B cell (primary cell): ENCODE results near the gene TRAPPC12. TPM values are rescaled to one million over a fixed set of nuclear protein-coding genes. Genes with fewer than 3 reads are reported as not detected.
"Not testable (repeated sequence)": the region's sequence is repeated elsewhere in the genome, so short reads cannot be mapped to it uniquely, and the experiment has no call there.

Experiments used
- ATAC-seq: fragments of 200-7000 bp; cut with Tn5 transposase; one replicate; pipeline ENCODE4 v1.10.0; 2021; ENCODE audit warnings: low read depth, mild to moderate bottlenecking, moderate number of reproducible peaks, moderate library complexity
- CTCF ChIA-PET: fragments of 350-600 bp; sonication (Branson Sonifier 250); formaldehyde crosslinking; loops from one replicate; lab custom pipeline; 2021; ENCODE audit warnings: antibody characterized with exemption, inconsistent platforms; lab: Charles Lee
- POLR2A ChIA-PET: fragments of 350-600 bp; sonication (Branson Sonifier 250); formaldehyde crosslinking; loops from one replicate; lab custom pipeline; 2021; ENCODE audit warnings: antibody characterized with exemption; lab: Charles Lee
- DNase-seq: peaks from one replicate; pipeline ENCODE4 v3.0.0; 2013
- H2AFZ ChIP-seq: 2 replicates; pipeline ENCODE4 v1.6.1; 2012; ENCODE audit warnings: mild to moderate bottlenecking, low read depth, low read length; ENCODE audit not compliant: insufficient read depth, poor library complexity, severe bottlenecking
- H3K27ac ChIP-seq, 2 donors: 1 replicate in 1 of 2; 2 replicates in 1 of 2; pipeline ENCODE4 v1.5.1; 2012 to 2013; ENCODE audit warnings: low read length in 2 of 2, mild to moderate bottlenecking in 2 of 2, moderate library complexity in 1 of 2
- H3K27me3 ChIP-seq, 4 experiments: fragments of 200-600 bp in 1 of 4; sonication (generic) in 1 of 4; replicated peaks in 1 of 4; 1 replicate in 2 of 4; 2 replicates in 2 of 4; pipeline versions ENCODE4 v1.6.1 to v1.7.0; 2013 to 2016; ENCODE audit warnings: low read length in 3 of 4, mild to moderate bottlenecking in 2 of 4, mixed read lengths in 1 of 4, moderate library complexity in 1 of 4; ENCODE audit not compliant: insufficient read depth in 4 of 4, control insufficient read depth in 3 of 4; ENCODE audit errors: control extremely low read depth in 1 of 4
- H3K36me3 ChIP-seq, 2 experiments: replicated peaks in 1 of 2; 1 replicate in 1 of 2; 2 replicates in 1 of 2; pipeline versions ENCODE4 v1.6.1 to v1.7.1; 2013; ENCODE audit warnings: low read length in 1 of 2; ENCODE audit not compliant: insufficient read depth in 2 of 2, control insufficient read depth in 1 of 2; ENCODE audit errors: control extremely low read depth in 1 of 2, extremely low read depth in 1 of 2
- H3K4me1 ChIP-seq, 2 donors: fragments of 200-600 bp in 1 of 2; sonication (generic) in 1 of 2; 1 replicate in 1 of 2; 2 replicates in 1 of 2; pipeline versions ENCODE4 v1.5.1 to v1.6.1; 2013 to 2017; ENCODE audit warnings: low read length in 2 of 2; ENCODE audit not compliant: control insufficient read depth in 2 of 2, insufficient read depth in 2 of 2
- H3K4me2 ChIP-seq: replicated peaks from 2 replicates; pipeline ENCODE3; 2012; ENCODE audit warnings: mild to moderate bottlenecking, low read depth, low read length; ENCODE audit not compliant: poor library complexity, severe bottlenecking
- H3K4me3 ChIP-seq, 5 experiments: fragments of 200-600 bp in 1 of 5; sonication (generic) in 1 of 5; 1 replicate in 3 of 5; 2 replicates in 2 of 5; pipeline versions ENCODE4 v1.5.1 to v1.7.0; 2011 to 2016; ENCODE audit warnings: low read length in 4 of 5, mild to moderate bottlenecking in 4 of 5, low read depth in 2 of 5, control low read depth in 1 of 5, moderate library complexity in 1 of 5; ENCODE audit not compliant: insufficient read depth in 1 of 5; ENCODE audit errors: control extremely low read depth in 1 of 5, extremely low read depth in 1 of 5
- H3K79me2 ChIP-seq: fragments of 200-600 bp; sonication (generic); one replicate; pipeline ENCODE4 v1.6.0; 2016; ENCODE audit warnings: low read length; ENCODE audit not compliant: control insufficient read depth, insufficient read depth
- H3K9ac ChIP-seq: fragments of 200-600 bp; sonication (generic); 2 replicates; pipeline ENCODE4 v1.6.1; 2017; ENCODE audit warnings: mild to moderate bottlenecking, low read length, moderate library complexity
- H3K9me3 ChIP-seq, 3 donors: one replicate each; pipeline versions ENCODE4 v1.6.1 to v1.7.1; 2013; ENCODE audit warnings: low read length in 2 of 3; ENCODE audit not compliant: control insufficient read depth in 2 of 3, insufficient read depth in 1 of 3; ENCODE audit errors: control extremely low read depth in 1 of 3
- H4K20me1 ChIP-seq: 2 replicates; pipeline ENCODE4 v1.6.0; 2012; ENCODE audit warnings: mild to moderate bottlenecking, low read length; ENCODE audit not compliant: insufficient read depth, control insufficient read depth, poor library complexity, severe bottlenecking
- H3K27ac Mint-ChIP-seq: one replicate; pipeline ENCODE4 v1.8.0; 2021; ENCODE audit warnings: mixed read lengths
- H3K27me3 Mint-ChIP-seq: one replicate; pipeline ENCODE4 v1.8.0; 2021; ENCODE audit warnings: mixed read lengths
- H3K4me1 Mint-ChIP-seq: one replicate; pipeline ENCODE4 v1.8.0; 2021; ENCODE audit warnings: mixed read lengths
- H3K4me3 Mint-ChIP-seq: one replicate; pipeline ENCODE4 v1.8.0; 2021; ENCODE audit warnings: mixed read lengths
- H3K9me3 Mint-ChIP-seq: one replicate; pipeline ENCODE4 v1.8.0; 2022; ENCODE audit warnings: mixed read lengths; ENCODE audit not compliant: insufficient read depth
- EZH2 ChIP-seq: IDR thresholded peaks from 2 replicates; pipeline ENCODE4 v1.6.1; 2012; ENCODE audit warnings: borderline replicate concordance, low read depth, mild to moderate bottlenecking, moderate library complexity, low read length; ENCODE audit not compliant: insufficient read depth, poor library complexity, severe bottlenecking
- WGBS: methylation state at CpG from one replicate; pipeline ENCODE4 v1.1.5; 2013; ENCODE audit warnings: missing lambda C conversion rate; ENCODE audit not compliant: insufficient coverage; 5-methylcytosine and 5-hydroxymethylcytosine counted together
- intact Hi-C: fragments of 100-400 bp; cut with micrococcal nuclease; formaldehyde crosslinking; loops from one replicate; pipeline ENCODE4 v1.10.0; 2022
- polyA plus RNA-seq: library from polyadenylated mRNA; depleted of rRNA; stranded (reverse); fragments of >200 nt; gene quantifications from 2 replicates; pipeline ENCODE4 v1.2.3, GENCODE V29; 2012
- total RNA-seq, 2 donors: library from RNA; stranded (reverse); fragments of 120-200 nt in 1 of 2; gene quantifications; 1 replicate in 1 of 2; 2 replicates in 1 of 2; pipeline versions ENCODE4 v1.2.3 to v1.2.4, GENCODE V29; 2013 to 2022
- TF ChIP-seq, protein P1 (sequence below): fragments of 200-600 bp; IDR thresholded peaks from one replicate; pipeline ENCODE4 v1.8.0; 2022; ENCODE audit warnings: antibody characterized with exemption, mild to moderate bottlenecking

Gene TRAPPC12
- total and polyA plus RNA-seq, 2 donors (not counting 1 experiment from before 2014, with no cell fraction given), result 80.9 to 151 TPM

DNA sequence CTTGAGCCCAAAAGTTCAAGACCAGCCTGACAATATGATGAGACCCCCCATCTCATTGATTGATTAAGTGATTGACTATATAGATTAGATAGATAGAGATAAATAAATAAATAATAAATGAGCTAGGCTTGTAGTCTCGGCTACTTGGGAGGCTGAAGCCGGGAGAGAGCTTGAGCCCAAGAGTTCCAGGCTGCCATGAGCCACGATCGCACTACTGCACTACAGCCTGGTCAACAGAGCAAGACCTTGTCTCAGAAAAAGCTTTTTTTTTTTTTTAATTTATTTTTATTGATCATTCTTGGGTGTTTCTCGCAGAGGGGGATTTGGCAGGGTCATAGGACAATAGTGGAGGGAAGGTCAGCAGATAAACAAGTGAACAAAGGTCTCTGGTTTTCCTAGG lies 14.3 kb upstream of the TRAPPC12 start:
- H3K27me3 Mint-ChIP-seq, result no peaks in the 10 kb centered on the region
- H3K4me3 Mint-ChIP-seq, result no peak overlapping the region
- no peaks in the 10 kb centered on the region for H3K36me3 ChIP-seq
- no peak for TF ChIP-seq EZH2
- TF ChIP-seq, protein P1, sequence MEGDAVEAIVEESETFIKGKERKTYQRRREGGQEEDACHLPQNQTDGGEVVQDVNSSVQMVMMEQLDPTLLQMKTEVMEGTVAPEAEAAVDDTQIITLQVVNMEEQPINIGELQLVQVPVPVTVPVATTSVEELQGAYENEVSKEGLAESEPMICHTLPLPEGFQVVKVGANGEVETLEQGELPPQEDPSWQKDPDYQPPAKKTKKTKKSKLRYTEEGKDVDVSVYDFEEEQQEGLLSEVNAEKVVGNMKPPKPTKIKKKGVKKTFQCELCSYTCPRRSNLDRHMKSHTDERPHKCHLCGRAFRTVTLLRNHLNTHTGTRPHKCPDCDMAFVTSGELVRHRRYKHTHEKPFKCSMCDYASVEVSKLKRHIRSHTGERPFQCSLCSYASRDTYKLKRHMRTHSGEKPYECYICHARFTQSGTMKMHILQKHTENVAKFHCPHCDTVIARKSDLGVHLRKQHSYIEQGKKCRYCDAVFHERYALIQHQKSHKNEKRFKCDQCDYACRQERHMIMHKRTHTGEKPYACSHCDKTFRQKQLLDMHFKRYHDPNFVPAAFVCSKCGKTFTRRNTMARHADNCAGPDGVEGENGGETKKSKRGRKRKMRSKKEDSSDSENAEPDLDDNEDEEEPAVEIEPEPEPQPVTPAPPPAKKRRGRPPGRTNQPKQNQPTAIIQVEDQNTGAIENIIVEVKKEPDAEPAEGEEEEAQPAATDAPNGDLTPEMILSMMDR, result no peak
- peaks cover 32% of the 10 kb centered on the region for H3K4me1 Mint-ChIP-seq
- no peak overlapping the region for H3K27ac Mint-ChIP-seq
- H3K4me1 ChIP-seq, result peaks cover 5 to 9% of the 10 kb centered on the region in 2 donors
- H3K27me3 ChIP-seq, result no peaks in the 10 kb centered on the region
- H3K9me3 Mint-ChIP-seq, result no peaks in the 10 kb centered on the region
- no peak overlapping the region for H3K9ac ChIP-seq
- peaks cover 82% of the 10 kb centered on the region for H3K79me2 ChIP-seq
- no peak for ATAC-seq
- intact Hi-C loops, result no loop called here
- no peak overlapping the region for H3K4me2 ChIP-seq
- no peak for DNase-seq
- H4K20me1 ChIP-seq, result peaks cover 24% of the 10 kb centered on the region
- no peak overlapping the region for H2AFZ ChIP-seq
- peaks cover 0 to 3% (median 0%) of the 10 kb centered on the region in 3 donors for H3K9me3 ChIP-seq
- CTCF ChIA-PET, result interaction anchor here (0.7 to 1.0 kb wide), 2 partner anchors 14 to 95 kb away, joined by 3 to 4 read pairs; partner anchors contain the start of gene TRAPPC12
- H3K27ac ChIP-seq, result no peak overlapping the region
- H3K4me3 ChIP-seq, result no peak overlapping the region
- WGBS, result no CpG with 5 or more reads among the region's 5 CpGs
- POLR2A ChIA-PET, result no interaction called here

- Histone ChIP-seq H3K27me3 (no peaks in the 10 kb centered on the region), H2AFZ (no peak overlapping the region), H3K36me3 (no peaks in the 10 kb centered on the region), H3K79me2 (peaks cover 55% of the 10 kb centered on the region), H3K9ac (no peak overlapping the region), H3K27ac (no peak overlapping the region), H3K9me3 (peaks cover 0 to 3% (median 0%) of the 10 kb centered on the region in 3 donors), H4K20me1 (peaks cover 5% of the 10 kb centered on the region), H3K4me2 (no peak overlapping the region), H3K4me3 (no peak overlapping the region), H3K4me1 (peaks cover 0 to 5% of the 10 kb centered on the region in 2 donors)
- intact Hi-C loops, result no loop called here
- ChIA-PET POLR2A (no interaction called here), CTCF (no interaction called here)
- Mint-ChIP-seq H3K4me3 (no peak overlapping the region), H3K9me3 (no peaks in the 10 kb centered on the region), H3K4me1 (peaks cover 8% of the 10 kb centered on the region), H3K27ac (no peak overlapping the region), H3K27me3 (no peaks in the 10 kb centered on the region)
- WGBS, result 100% methylated on average over 4 of the region's 4 CpGs
- DNase-seq (no peak), ATAC-seq (no peak)
- TF ChIP-seq EZH2, result no peak
- TF ChIP-seq, protein P1, result no peak
Observed at GRCh38 chr2:3368261-3368722, 11.2 kb upstream of the TRAPPC12 start.

DNA sequence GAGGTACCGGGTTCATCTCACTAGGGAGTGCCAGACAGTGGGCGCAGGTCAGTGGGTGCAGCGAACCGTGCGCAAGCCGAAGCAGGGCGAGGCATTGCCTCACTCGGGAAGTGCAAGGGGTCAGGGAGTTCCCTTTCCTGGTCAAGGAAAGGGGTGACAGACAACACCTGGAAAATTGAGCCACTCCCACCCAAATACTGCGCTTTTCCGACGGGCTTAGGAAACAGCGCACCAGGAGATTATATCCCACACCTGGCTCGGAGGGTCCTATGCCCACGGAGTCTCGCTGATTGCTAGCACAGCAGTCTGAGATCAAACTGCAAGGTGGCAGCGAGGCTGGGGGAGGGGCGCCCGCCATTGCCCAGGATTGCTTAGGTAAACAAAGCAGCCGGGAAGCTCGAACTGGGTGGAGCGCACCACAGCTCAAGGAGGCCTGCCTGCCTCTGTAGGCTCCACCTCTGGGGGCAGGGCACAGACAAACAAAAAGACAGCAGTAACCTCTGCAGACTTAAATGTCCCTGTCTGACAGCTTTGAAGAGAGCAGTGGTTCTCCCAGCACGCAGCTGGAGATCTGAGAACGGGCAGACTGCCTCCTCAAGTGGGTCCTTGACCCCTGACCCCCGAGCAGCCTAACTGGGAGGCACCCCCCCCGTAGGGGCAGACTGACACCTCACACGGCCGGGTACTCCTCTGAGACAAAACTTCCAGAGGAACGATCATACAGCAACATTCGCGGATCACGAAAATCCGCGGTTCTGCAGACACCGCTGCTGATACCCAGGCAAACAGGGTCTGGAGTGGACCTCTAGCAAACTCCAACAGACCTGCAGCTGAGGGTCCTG lies 9.9 kb upstream of the TRAPPC12 start:
- H3K4me3 Mint-ChIP-seq, H4K20me1 ChIP-seq, H3K4me1 ChIP-seq, H3K27ac ChIP-seq, H3K4me1 Mint-ChIP-seq, CTCF ChIA-PET, intact Hi-C loops, ATAC-seq, H3K27me3 Mint-ChIP-seq, H3K27ac Mint-ChIP-seq, POLR2A ChIA-PET, H3K4me2 ChIP-seq, H2AFZ ChIP-seq, H3K36me3 ChIP-seq, H3K9me3 Mint-ChIP-seq, H3K27me3 ChIP-seq, H3K9ac ChIP-seq, DNase-seq, H3K4me3 ChIP-seq, H3K9me3 ChIP-seq: not testable (repeated sequence)
- 89% methylated on average over 9 of the region's 34 CpGs for WGBS
- peaks cover 42% of the 10 kb centered on the region for H3K79me2 ChIP-seq
